Vagina (tissue), 2 donors: ENCODE measurements around the gene CDH26.

Experiments
- CTCF ChIP-seq, 3 experiments: fragments of 450-650 bp in 2 of 3; fragments of 200-600 bp in 1 of 3; sonication (generic) in 1 of 3; IDR thresholded peaks; one replicate each; pipeline ENCODE4 v1.5.1; 2017 to 2019; ENCODE audit warnings: antibody characterized with exemption in 3 of 3, mild to moderate bottlenecking in 2 of 3, moderate library complexity in 2 of 3
- POLR2A ChIP-seq, 2 donors: fragments of 450-650 bp; IDR thresholded peaks; one replicate each; pipeline ENCODE4 v1.6.1; 2017; ENCODE audit warnings: antibody characterized with exemption in 2 of 2, mild to moderate bottlenecking in 2 of 2, moderate library complexity in 2 of 2

- TF ChIP-seq CTCF (IDR thresholded peaks at IDR 0.05), result no peak
- no peak for TF ChIP-seq POLR2A (IDR thresholded peaks at IDR 0.05)
These were observed 82.4 kb downstream of the CDH26 start for GRCh38 chr20:60040471-60041162.
